LNCAP (cell line): Measurements from ENCODE around the gene BAZ2B.

ENCODE experiments used
- TF ChIP-seq, protein P1 (sequence below): fragments of 450-650 bp; IDR thresholded peaks from 2 replicates; pipeline ENCODE4 v1.5.1; 2017; ENCODE audit warnings: mild to moderate bottlenecking

BAZ2B gene, protein sequence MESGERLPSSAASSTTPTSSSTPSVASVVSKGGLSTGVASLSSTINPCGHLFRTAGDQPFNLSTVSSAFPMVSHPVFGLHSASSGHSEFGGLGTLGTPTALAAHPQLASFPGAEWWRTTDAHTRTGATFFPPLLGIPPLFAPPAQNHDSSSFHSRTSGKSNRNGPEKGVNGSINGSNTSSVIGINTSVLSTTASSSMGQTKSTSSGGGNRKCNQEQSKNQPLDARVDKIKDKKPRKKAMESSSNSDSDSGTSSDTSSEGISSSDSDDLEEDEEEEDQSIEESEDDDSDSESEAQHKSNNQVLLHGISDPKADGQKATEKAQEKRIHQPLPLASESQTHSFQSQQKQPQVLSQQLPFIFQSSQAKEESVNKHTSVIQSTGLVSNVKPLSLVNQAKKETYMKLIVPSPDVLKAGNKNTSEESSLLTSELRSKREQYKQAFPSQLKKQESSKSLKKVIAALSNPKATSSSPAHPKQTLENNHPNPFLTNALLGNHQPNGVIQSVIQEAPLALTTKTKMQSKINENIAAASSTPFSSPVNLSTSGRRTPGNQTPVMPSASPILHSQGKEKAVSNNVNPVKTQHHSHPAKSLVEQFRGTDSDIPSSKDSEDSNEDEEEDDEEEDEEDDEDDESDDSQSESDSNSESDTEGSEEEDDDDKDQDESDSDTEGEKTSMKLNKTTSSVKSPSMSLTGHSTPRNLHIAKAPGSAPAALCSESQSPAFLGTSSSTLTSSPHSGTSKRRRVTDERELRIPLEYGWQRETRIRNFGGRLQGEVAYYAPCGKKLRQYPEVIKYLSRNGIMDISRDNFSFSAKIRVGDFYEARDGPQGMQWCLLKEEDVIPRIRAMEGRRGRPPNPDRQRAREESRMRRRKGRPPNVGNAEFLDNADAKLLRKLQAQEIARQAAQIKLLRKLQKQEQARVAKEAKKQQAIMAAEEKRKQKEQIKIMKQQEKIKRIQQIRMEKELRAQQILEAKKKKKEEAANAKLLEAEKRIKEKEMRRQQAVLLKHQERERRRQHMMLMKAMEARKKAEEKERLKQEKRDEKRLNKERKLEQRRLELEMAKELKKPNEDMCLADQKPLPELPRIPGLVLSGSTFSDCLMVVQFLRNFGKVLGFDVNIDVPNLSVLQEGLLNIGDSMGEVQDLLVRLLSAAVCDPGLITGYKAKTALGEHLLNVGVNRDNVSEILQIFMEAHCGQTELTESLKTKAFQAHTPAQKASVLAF (N-terminal part only)

GRCh38 chr2:159616286-159616701, at the start of gene BAZ2B:
BAZ2B (minus strand) TSS chr2:159616548; CDS start chr2:159478719, 137,829 bp downstream.
- TF ChIP-seq, protein P1, sequence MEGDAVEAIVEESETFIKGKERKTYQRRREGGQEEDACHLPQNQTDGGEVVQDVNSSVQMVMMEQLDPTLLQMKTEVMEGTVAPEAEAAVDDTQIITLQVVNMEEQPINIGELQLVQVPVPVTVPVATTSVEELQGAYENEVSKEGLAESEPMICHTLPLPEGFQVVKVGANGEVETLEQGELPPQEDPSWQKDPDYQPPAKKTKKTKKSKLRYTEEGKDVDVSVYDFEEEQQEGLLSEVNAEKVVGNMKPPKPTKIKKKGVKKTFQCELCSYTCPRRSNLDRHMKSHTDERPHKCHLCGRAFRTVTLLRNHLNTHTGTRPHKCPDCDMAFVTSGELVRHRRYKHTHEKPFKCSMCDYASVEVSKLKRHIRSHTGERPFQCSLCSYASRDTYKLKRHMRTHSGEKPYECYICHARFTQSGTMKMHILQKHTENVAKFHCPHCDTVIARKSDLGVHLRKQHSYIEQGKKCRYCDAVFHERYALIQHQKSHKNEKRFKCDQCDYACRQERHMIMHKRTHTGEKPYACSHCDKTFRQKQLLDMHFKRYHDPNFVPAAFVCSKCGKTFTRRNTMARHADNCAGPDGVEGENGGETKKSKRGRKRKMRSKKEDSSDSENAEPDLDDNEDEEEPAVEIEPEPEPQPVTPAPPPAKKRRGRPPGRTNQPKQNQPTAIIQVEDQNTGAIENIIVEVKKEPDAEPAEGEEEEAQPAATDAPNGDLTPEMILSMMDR: no peak

- TF ChIP-seq, protein P1: no peak
Measured at GRCh38 chr2:159661286-159661685, 44.9 kb upstream of the BAZ2B start.

DNA sequence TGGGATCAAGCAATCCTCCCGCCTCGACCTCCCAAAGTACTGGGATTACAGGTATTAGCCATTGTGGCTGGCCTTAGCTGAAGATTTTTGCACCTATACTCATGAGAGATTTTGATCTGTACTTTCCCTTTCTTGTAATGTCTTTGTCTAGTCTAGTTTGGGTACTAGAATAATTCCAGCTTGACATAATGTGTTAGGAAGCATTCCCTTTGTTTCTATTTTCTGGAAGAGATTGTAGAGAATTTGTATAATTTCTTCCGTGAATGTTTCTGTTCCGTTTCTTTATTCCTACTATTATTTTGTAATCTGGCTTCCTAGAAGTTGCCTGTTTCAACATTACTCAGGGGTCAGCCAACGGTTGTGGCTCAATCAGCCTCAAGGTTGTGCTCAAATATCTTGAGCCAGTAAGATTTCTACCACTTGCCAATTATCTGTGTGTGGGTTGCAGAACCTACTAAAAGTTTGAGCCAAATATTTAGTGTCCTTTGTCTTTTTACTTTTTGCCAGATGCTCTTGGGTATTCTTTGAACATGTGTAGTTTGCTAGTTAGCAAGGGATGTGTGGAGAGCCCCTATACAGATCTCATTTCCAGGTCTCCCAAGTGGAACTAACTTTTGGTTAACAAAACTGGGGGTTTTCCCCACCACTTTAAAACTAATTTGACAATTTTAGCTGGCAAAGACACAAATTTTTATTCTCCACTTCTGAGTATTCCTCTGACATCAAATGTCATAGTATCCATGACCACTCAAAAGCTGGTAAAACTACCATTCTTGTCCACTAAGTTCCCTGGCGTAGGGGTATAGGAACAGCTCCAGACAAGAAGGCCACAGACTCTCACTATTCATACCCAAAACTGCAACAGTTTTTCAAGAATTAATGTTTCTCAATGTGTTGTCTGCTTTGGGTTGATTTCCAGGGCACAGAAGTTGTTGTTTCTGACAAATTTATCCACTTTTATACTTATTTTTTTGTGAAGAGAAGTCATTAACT, 42.8 kb upstream of the BAZ2B start:
- TF ChIP-seq, protein P1: no peak

DNA sequence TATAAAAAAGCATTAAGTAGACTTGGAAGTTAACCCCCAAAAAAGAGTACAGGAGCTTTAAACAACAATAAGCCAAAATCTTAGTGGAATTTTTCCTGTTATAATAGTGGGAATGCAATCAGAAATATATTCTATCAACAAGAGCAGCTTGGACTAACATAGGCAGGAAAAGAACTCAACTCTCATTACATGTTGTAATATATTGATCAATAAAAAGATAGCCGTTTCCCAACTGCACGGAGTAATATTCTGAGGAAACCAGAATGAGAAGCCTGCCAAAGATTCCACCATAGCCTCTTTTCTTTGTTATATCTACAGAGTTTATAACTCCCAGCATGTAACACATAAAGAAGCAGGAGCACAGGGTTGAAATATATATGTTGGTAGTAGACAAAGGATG, 37.6 kb upstream of the BAZ2B start:
- TF ChIP-seq, protein P1: no peak

DNA sequence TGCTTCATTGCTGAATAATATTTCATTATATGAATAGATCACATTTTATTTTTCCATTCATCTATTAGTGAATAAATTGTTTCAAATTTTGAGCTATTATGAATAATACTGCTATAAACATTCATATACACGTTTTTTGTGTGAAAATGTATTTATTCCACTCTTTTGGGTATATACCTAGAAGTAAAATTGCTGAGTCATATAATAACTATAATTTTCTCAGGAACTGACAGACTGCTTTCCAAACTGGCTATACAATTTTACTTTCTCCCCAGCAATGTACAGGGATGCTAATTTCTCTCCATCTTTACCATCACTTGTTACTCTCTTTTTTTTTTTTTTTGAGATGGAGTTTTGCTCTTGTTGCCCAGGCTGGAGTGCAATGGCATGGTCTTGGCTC, 35.5 kb upstream of the BAZ2B start:
- TF ChIP-seq, protein P1: no peak

GRCh38 chr2:159650574-159650973, 34.2 kb upstream of the BAZ2B start:
- TF ChIP-seq, protein P1: no peak
